ENCODE results near the gene IER2. TPM values are rescaled to one million over a fixed set of nuclear protein-coding genes. Genes with fewer than 3 reads are reported as not detected.
"Not testable (repeated sequence)": the region's sequence is repeated elsewhere in the genome, so short reads cannot be mapped to it uniquely, and the experiment has no call there.

Gene IER2
- total RNA-seq, 1 donor from 2014 or later, result 27.9 TPM

GRCh38 chr19:13198634-13199033 lies 48.4 kb downstream of the IER2 start:
- no peak for DNase-seq (ENCODE audit: low read depth)

- DNase-seq (ENCODE audit: low read depth), result not testable (repeated sequence)
Observed at GRCh38 chr19:13202112-13202511, 51.9 kb downstream of the IER2 start.

Other genes starting within 250 kb of the IER2 start
- not detected in 2 replicates for gene SYCE2, start 231.1 kb upstream of the IER2 start, total RNA-seq
- 66.3 and 71.8 TPM in 2 replicates for gene FARSA, start 216.7 kb upstream of the IER2 start, total RNA-seq
- 962 and 1,180 TPM in 2 replicates for gene CALR, start 211.8 kb upstream of the IER2 start, total RNA-seq
- gene RAD23A, start 204.5 kb upstream of the IER2 start, total RNA-seq, result 33.0 and 50.2 TPM in 2 replicates
- gene GADD45GIP1, start 193.2 kb upstream of the IER2 start, total RNA-seq, result 10.3 and 20.0 TPM in 2 replicates
- gene DAND5, start 180.8 kb upstream of the IER2 start, total RNA-seq, result 0.05 TPM in 1 of 2 replicates, not detected in the other
- gene NFIX, start 154.9 kb upstream of the IER2 start, total RNA-seq, result 10.1 and 40.7 TPM in 2 replicates
- 0.20 and 1.7 TPM in 2 replicates for gene LYL1, start 47.6 kb upstream of the IER2 start, total RNA-seq
- gene TRMT1, start 33.7 kb upstream of the IER2 start, total RNA-seq, result 30.0 and 32.8 TPM in 2 replicates
- 36.5 and 119 TPM in 2 replicates for gene NACC1, start 32.1 kb upstream of the IER2 start, total RNA-seq
- 37.1 and 67.0 TPM in 2 replicates for gene STX10, start within 50 bp of the IER2 start, total RNA-seq

All from renal cortical epithelial cell (primary cell).